22Rv1 (cell line): ENCODE measurements around the gene ARFGAP1.

Experiments
- CTCF ChIP-seq: fragments of 450-650 bp; IDR thresholded peaks from 2 replicates; pipeline ENCODE4 v1.5.1; 2017; ENCODE audit warnings: mild to moderate bottlenecking
- ZFX ChIP-seq: fragments of 450-650 bp; IDR thresholded peaks from 2 replicates; pipeline ENCODE4 v1.6.1; 2017; ENCODE audit warnings: antibody characterized with exemption, borderline replicate concordance

GRCh38 chr20:63328718-63329275 lies 56.2 kb downstream of the ARFGAP1 start:
- TF ChIP-seq CTCF (no peak), ZFX (no peak)
